Natural killer cell (primary cell): Measurements from ENCODE around the gene EPHB1. TPM values are rescaled to one million over a fixed set of nuclear protein-coding genes. Genes with fewer than 3 reads are reported as not detected.

Experiments
- ATAC-seq, 3 donors: fragments of 150-1000 bp in 2 of 3; fragments of 200-7000 bp in 1 of 3; cut with Tn5 transposase; 1 replicate in 1 of 3; 2 replicates in 2 of 3; pipeline ENCODE4 v1.10.0; 2021; ENCODE audit warnings: mild to moderate bottlenecking in 2 of 3, moderate library complexity in 2 of 3
- DNase-seq, 2 donors: peaks; one replicate each; pipeline versions ENCODE4 v3.0.0 to v3.0.0-alpha.2; 2013 to 2021; ENCODE audit warnings: mixed read lengths in 1 of 2
- H3K27ac ChIP-seq: one replicate; pipeline ENCODE4 v1.5.1; 2013; ENCODE audit warnings: mild to moderate bottlenecking, low read length
- H3K27me3 ChIP-seq: one replicate; pipeline ENCODE4 v1.6.1; 2013; ENCODE audit warnings: low read length; ENCODE audit not compliant: control insufficient read depth, insufficient read depth
- H3K36me3 ChIP-seq: one replicate; pipeline ENCODE4 v1.6.1; 2013; ENCODE audit warnings: low read length; ENCODE audit not compliant: control insufficient read depth, insufficient read depth
- H3K4me1 ChIP-seq: one replicate; pipeline ENCODE4 v1.6.1; 2013; ENCODE audit warnings: low read length; ENCODE audit not compliant: control insufficient read depth, insufficient read depth
- H3K4me3 ChIP-seq: one replicate; pipeline ENCODE4 v1.5.1; 2013; ENCODE audit warnings: low read length
- H3K9me3 ChIP-seq: one replicate; pipeline ENCODE4 v1.6.1; 2013; ENCODE audit warnings: low read length; ENCODE audit not compliant: control insufficient read depth, insufficient read depth
- H3K27ac Mint-ChIP-seq, 2 donors: one replicate each; pipeline ENCODE4 v1.8.0; 2022; ENCODE audit warnings: mild to moderate bottlenecking in 2 of 2, mixed read lengths in 2 of 2, moderate library complexity in 1 of 2
- H3K27me3 Mint-ChIP-seq, 2 donors: one replicate each; pipeline ENCODE4 v1.8.0; 2022; ENCODE audit warnings: low read depth in 2 of 2, mixed read lengths in 2 of 2
- H3K36me3 Mint-ChIP-seq: one replicate; pipeline ENCODE4 v1.8.0; 2022; ENCODE audit warnings: mixed read lengths
- H3K4me1 Mint-ChIP-seq, 2 donors: one replicate each; pipeline ENCODE4 v1.8.0; 2022; ENCODE audit warnings: mixed read lengths in 2 of 2
- H3K4me3 Mint-ChIP-seq: one replicate; pipeline ENCODE4 v1.8.0; 2022; ENCODE audit warnings: mild to moderate bottlenecking, moderate library complexity, mixed read lengths
- H3K9me3 Mint-ChIP-seq, 2 donors: one replicate each; pipeline ENCODE4 v1.8.0; 2022; ENCODE audit warnings: mixed read lengths in 2 of 2
- WGBS: methylation state at CpG from one replicate; pipeline ENCODE4 v1.1.7; 2013; ENCODE audit warnings: missing lambda C conversion rate; ENCODE audit not compliant: insufficient coverage; 5-methylcytosine and 5-hydroxymethylcytosine counted together
- intact Hi-C: fragments of 100-400 bp; cut with micrococcal nuclease; formaldehyde crosslinking; loops from one replicate; pipeline ENCODE4 v1.14.2; 2022
- total RNA-seq, 4 donors: library from RNA; stranded (reverse); fragments of 120-200 nt in 1 of 4; gene quantifications; one replicate each; pipeline versions ENCODE4 v1.2.3 to v1.2.4, GENCODE V29; 2013 to 2022
- TF ChIP-seq, protein P1 (sequence below): fragments of 200-600 bp; IDR thresholded peaks from one replicate; pipeline ENCODE4 v1.8.0; 2022; ENCODE audit warnings: antibody characterized with exemption

The EPHB1 gene
- total RNA-seq, 3 donors from 2014 or later (not counting 1 experiment from before 2014, with no cell fraction given) = 0.60 TPM; not detected in 2

DNA sequence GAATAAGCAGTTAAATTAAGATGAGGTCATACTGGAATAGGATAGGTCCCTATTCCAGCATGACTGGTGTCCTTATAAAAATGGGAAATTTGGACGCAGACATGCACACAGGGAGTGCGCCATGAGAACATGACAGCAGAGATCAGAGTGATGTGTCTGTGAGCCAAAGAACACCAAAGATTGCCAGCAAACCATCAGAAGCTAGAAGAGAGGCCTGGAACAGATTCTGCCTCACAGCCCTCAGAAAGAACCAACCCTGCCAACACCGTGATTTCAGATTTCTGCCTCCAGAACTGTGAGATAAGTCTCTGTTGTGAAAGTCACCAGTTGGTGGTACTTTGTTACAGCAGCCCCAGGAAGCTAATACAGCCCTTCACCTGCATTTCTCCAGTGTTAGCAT is 34.7 kb downstream of the EPHB1 start:
- Histone ChIP-seq H3K27ac (no peak overlapping the region), H3K4me1 (no peaks in the 10 kb centered on the region), H3K27me3 (no peaks in the 10 kb centered on the region), H3K4me3 (no peak overlapping the region), H3K9me3 (no peaks in the 10 kb centered on the region), H3K36me3 (no peaks in the 10 kb centered on the region)
- Mint-ChIP-seq H3K9me3 (peaks cover 0 to 2% of the 10 kb centered on the region in 2 donors), H3K4me3 (no peak overlapping the region), H3K4me1 (no peaks in the 10 kb centered on the region), H3K27me3 (peaks cover 8% of the 10 kb centered on the region in 2 donors), H3K27ac (no peak overlapping the region), H3K36me3 (no peaks in the 10 kb centered on the region)
- DNase-seq (no peak), ATAC-seq (no peak)
- 84% methylated on average over 3 of the region's 3 CpGs for WGBS
- TF ChIP-seq, protein P1, sequence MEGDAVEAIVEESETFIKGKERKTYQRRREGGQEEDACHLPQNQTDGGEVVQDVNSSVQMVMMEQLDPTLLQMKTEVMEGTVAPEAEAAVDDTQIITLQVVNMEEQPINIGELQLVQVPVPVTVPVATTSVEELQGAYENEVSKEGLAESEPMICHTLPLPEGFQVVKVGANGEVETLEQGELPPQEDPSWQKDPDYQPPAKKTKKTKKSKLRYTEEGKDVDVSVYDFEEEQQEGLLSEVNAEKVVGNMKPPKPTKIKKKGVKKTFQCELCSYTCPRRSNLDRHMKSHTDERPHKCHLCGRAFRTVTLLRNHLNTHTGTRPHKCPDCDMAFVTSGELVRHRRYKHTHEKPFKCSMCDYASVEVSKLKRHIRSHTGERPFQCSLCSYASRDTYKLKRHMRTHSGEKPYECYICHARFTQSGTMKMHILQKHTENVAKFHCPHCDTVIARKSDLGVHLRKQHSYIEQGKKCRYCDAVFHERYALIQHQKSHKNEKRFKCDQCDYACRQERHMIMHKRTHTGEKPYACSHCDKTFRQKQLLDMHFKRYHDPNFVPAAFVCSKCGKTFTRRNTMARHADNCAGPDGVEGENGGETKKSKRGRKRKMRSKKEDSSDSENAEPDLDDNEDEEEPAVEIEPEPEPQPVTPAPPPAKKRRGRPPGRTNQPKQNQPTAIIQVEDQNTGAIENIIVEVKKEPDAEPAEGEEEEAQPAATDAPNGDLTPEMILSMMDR = no peak
- intact Hi-C loops = no loop called here

DNA sequence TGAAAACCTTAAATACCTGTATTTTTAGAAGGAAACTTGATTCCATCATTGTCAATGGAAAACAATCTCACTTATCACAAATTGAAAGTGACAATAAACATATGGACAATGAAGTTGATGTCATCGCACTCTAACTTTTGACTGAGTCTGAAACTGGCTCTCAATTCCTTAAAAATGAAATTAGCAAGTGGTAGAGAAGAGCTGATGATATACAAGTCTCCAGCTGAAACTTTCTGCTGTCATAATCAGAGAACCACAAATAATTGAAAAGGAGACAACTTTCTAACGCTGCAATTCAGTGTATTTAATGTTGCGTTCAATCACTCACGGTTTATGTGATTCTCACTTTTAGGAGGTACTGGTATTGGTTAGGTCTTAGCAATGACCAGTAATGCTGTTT is 37.5 kb downstream of the EPHB1 start:
- Histone ChIP-seq H3K36me3 (no peaks in the 10 kb centered on the region), H3K4me1 (no peaks in the 10 kb centered on the region), H3K4me3 (no peak overlapping the region), H3K27me3 (no peaks in the 10 kb centered on the region), H3K9me3 (no peaks in the 10 kb centered on the region), H3K27ac (no peak overlapping the region)
- WGBS = 81% methylated on average over 4 of the region's 4 CpGs
- Mint-ChIP-seq H3K27ac (no peak overlapping the region), H3K9me3 (peaks cover 0 to 2% of the 10 kb centered on the region in 2 donors), H3K4me3 (no peak overlapping the region), H3K4me1 (no peaks in the 10 kb centered on the region), H3K36me3 (no peaks in the 10 kb centered on the region), H3K27me3 (peaks cover 8% of the 10 kb centered on the region in 2 donors)
- no peak for DNase-seq
- no peak for ATAC-seq
- intact Hi-C loops = no loop called here
- TF ChIP-seq, protein P1 = no peak

DNA sequence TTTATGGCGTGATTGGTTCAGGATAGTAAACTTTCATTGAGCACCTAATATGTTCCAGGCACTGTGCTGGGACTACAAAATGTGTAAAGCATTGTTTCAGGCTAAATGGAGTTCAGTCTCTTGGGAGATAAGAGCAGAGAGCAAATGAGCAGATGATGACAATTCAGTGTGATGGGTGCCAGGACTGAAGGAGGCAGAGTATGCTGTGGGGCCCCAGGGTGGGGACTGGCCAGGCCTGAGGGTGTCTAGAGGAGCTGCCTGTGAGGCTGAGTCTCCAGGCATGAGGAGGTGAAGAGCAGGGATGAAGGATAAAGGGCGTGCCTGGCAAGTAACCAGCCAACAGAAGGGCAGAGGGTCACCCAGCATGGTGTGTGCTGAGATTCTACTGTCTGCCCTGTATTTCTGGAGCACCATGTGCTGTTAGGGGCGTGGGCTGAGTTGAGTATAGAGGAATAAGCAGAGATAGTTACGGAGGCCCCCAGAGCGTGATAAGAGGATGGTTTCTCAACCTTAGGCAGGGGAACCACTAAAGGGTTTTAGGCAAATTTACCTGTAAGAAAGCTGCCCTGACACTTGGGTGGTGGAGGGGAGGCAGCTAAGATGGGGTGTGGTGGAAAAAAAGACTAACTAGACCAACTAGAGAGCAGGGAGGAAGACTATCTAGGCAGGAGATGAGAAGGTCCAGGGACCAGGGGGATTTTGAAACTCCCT is 38.5 kb downstream of the EPHB1 start:
- Histone ChIP-seq H3K4me1 (no peaks in the 10 kb centered on the region), H3K36me3 (no peaks in the 10 kb centered on the region), H3K27ac (no peak overlapping the region), H3K4me3 (no peak overlapping the region), H3K27me3 (no peaks in the 10 kb centered on the region), H3K9me3 (peaks cover 2% of the 10 kb centered on the region)
- intact Hi-C loops = no loop called here
- Mint-ChIP-seq H3K27me3 (peaks cover 5 to 8% of the 10 kb centered on the region in 2 donors), H3K4me3 (no peak overlapping the region), H3K4me1 (no peaks in the 10 kb centered on the region), H3K9me3 (peaks cover 2% of the 10 kb centered on the region in 2 donors), H3K27ac (no peak overlapping the region), H3K36me3 (no peaks in the 10 kb centered on the region)
- TF ChIP-seq, protein P1 = no peak
- WGBS = 81% methylated on average over 5 of the region's 5 CpGs
- ATAC-seq (no peak), DNase-seq (no peak)

DNA sequence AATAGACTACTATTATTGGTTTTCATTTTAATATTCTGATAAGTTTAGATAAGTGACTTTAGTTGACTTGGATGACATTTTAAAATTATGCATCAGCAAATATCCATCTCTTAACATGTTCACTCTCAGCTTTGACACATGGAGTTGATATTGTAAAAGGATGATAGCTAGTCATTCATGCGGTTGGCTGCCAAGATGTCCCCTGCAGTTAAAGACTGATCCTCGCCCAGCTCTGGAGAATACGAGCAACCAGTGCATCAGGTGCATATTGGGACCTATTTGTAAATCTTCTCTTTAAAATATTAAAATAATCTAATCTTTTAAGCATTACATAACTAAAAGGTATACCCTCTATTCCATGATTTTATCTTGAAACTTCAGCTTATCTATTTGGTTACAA is 41.9 kb downstream of the EPHB1 start:
- no peaks in the 10 kb centered on the region for H3K4me1 Mint-ChIP-seq
- TF ChIP-seq, protein P1 = no peak
- Histone ChIP-seq H3K27me3 (no peaks in the 10 kb centered on the region), H3K4me3 (no peak overlapping the region), H3K27ac (no peak overlapping the region), H3K4me1 (no peaks in the 10 kb centered on the region), H3K36me3 (no peaks in the 10 kb centered on the region), H3K9me3 (peaks cover 3% of the 10 kb centered on the region)
- ATAC-seq (no peak), DNase-seq (no peak)
- no peak overlapping the region for H3K27ac Mint-ChIP-seq
- no peaks in the 10 kb centered on the region for H3K36me3 Mint-ChIP-seq
- peaks cover 2 to 5% of the 10 kb centered on the region in 2 donors for H3K9me3 Mint-ChIP-seq
- WGBS = 93% methylated on average over 3 of the region's 3 CpGs
- intact Hi-C loops = no loop called here
- H3K4me3 Mint-ChIP-seq = no peak overlapping the region
- peaks cover 5 to 8% of the 10 kb centered on the region in 2 donors for H3K27me3 Mint-ChIP-seq
